ENCODE data around the gene ANXA6. TPM values are rescaled to one million over a fixed set of nuclear protein-coding genes. Genes with fewer than 3 reads are reported as not detected.
A peak's percentile ranks its signal among the peaks of the same experiment; 100 is the strongest.

The ANXA6 gene
- total RNA-seq, 2 donors from 2014 or later: 127 to 171 TPM

DNA sequence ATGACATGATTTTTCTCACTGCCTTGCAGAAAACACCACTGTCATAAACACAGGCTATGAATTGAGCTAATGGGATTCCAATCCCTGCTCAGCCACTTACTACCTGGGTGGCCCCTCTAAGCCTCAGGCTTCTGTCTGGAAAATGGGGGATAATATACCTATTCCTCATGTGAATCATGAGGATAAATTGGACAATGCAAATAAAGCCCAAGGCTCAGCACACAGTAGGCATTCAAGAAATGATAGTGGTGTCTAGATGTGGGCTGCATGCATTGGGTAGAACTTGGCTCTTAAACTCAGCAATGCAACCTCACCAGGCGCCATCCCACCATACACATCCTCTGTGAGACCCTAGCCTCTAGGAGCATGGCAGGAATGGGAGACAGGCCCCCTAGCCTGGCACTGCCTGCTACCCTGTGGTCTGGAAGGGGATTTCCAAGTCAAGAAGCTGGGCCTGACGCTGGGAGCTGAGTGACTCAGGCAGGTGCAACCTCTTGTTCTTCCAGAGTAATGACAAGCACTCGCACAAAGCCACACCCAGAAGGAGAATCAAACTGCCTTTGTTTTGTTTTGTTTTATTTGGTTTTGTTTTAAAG, 74.4 kb downstream of the ANXA6 start:
- peaks cover 78% of the 10 kb centered on the region for H3K4me1 Mint-ChIP-seq (ENCODE audit: low read depth)
- DNase-seq (peak; percentile 72 to 81), ATAC-seq (replicated peaks in 1 of 2) (peak; percentile 33 to 35)
- H3K9me3 Mint-ChIP-seq: no peaks in the 10 kb centered on the region
- H3K36me3 Mint-ChIP-seq (ENCODE audit: insufficient read depth in 2 of 2): peaks cover 24 to 29% of the 10 kb centered on the region in 2 donors
- H3K27me3 Mint-ChIP-seq (ENCODE audit: low read depth): no peaks in the 10 kb centered on the region
- peak overlapping the region; percentile 89 to 91 for H3K4me3 Mint-ChIP-seq
- peak overlapping the region; percentile 94 for H3K27ac Mint-ChIP-seq

DNA sequence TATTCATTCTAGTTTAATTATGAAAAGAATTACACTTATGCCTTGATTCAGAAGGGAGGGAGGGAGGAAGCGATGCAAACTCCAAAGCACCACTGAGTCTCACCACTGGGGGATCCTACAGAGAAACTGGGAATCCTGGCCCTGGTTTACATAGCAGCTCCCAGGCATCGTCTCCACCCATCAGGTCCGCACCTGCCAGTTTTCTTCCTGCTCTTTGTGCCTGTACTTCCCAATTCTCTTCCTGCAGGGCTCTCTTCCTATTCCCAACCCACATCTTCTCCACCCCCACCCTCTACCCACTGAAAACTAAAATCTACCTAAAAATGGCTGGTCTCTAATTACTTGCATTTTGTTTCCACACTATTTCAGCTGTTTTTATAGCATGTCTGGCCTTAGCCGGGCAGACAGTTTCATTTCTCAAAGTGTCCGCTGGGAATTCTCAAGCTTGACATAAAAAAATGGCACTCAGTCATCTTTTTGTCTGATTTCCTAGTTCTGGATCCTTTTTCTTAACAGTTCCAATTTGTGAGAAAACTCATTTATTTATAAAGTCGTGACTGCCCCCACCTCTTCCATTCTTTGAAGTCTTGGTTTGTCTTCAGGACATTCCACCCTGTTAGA, 75.2 kb downstream of the ANXA6 start:
- peaks cover 80% of the 10 kb centered on the region for H3K4me1 Mint-ChIP-seq (ENCODE audit: low read depth)
- H3K9me3 Mint-ChIP-seq: no peaks in the 10 kb centered on the region
- peak overlapping the region; percentile 93 for H3K27ac Mint-ChIP-seq
- no peaks in the 10 kb centered on the region for H3K27me3 Mint-ChIP-seq (ENCODE audit: low read depth)
- ATAC-seq (replicated peaks in 1 of 2): no peak
- peaks cover 31 to 36% of the 10 kb centered on the region in 2 donors for H3K36me3 Mint-ChIP-seq (ENCODE audit: insufficient read depth in 2 of 2)
- no peak for DNase-seq
- H3K4me3 Mint-ChIP-seq: peak overlapping the region; percentile 89 to 91

DNA sequence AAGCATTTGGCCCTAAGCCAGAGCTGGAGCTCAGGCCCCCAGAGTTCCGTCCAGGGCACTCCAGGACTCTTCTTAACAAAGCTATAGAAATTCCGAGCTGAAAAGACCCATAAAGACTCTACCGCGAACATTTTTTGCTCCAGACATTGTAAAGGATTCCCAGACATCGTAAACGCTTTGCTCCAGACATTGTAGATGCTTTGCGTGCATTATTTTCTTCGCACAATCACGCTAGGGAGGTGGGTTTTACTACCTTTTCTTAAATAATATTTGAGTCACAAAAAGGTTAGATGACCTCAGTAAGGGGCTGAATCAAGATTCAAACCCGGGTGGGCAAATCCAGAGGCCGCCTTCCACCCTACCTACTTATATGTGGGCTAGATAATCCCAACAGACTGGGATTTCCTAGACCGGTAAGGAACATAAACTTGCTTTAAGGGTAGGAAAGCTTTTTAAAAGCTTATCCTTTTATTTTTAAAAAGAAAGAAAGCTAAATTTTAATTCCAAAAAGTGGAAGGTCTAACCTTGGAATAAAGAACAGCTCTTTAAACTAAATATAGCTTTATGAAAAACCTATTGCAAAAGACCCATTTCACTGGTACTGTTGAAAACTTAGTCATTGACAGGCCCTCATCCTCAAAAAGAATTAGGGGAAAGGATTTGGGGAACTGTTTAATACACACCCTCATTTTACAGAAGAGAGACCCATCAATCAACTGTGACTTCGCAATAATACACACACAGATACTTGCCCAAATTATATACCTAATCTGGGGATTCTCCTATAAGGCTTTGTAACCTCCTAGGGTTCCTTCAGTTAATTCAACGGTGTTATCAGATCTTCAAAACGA, 75.9 kb downstream of the ANXA6 start:
- DNase-seq: no peak
- no peaks in the 10 kb centered on the region for H3K27me3 Mint-ChIP-seq (ENCODE audit: low read depth)
- H3K4me3 Mint-ChIP-seq: peak overlapping the region; percentile 89 to 91
- H3K9me3 Mint-ChIP-seq: no peaks in the 10 kb centered on the region
- H3K36me3 Mint-ChIP-seq (ENCODE audit: insufficient read depth in 2 of 2): peaks cover 38 to 43% of the 10 kb centered on the region in 2 donors
- peak overlapping the region; percentile 93 for H3K27ac Mint-ChIP-seq
- no peak for ATAC-seq (replicated peaks in 1 of 2)
- peaks cover 84% of the 10 kb centered on the region for H3K4me1 Mint-ChIP-seq (ENCODE audit: low read depth)

DNA sequence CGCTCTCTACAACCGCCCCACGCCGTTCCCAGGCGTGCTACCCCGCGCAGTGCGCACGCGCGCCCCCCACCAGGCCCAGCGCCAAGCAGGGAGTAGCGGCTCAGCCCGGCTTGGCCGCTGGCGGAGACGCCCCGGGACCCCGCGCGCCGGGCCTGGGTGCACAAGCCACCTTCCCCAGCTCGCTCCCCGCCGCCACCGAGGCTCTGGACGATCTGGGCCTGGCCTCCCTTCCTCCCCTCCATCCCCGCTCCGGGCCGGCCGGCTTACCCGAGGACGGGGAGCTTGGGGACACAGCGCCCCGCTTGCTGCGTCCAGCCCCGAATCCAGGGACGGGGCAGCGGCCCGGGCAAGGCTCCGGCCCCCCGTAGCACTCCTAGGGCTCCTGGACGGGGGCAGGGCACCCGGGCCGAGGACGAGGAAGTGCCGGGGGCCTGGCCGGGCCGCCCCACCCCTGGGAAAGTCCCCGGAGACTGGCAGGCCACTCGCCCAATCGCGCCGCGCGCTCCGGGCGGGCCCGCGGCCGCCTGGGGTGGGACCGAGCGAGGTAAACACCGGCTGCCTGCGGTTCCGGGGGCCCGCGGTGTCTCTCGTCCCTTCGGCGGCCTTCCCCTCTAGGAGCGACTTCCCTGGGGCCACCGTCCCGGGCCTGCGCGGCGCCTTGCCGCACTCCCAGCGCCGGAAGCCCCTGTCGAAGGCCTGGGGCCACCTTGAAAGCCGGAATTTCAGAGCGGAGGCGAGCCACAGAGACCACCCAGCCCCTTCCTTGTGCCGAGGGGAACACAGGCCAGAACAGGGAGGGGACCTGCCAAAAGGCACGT, 76.8 kb downstream of the ANXA6 start, which contains the start of gene TNIP1:
Gene TNIP1, minus strand, starts transcription at position 422 of the 818 bp plus-strand sequence. CDS start 15,939 bp downstream, outside the sequence.
- Mint-ChIP-seq H3K27ac (peak within 1 kb of the TSS; percentile 93), H3K27me3 (ENCODE audit: low read depth) (no peaks in the 10 kb centered on the region), H3K9me3 (no peaks in the 10 kb centered on the region), H3K4me3 (peak within 1 kb of the TSS; percentile 89 to 91), H3K4me1 (ENCODE audit: low read depth) (peaks cover 84% of the 10 kb centered on the region), H3K36me3 (ENCODE audit: insufficient read depth in 2 of 2) (peaks cover 44 to 47% of the 10 kb centered on the region in 2 donors)
- ATAC-seq (replicated peaks in 1 of 2): peak; percentile 76 to 78
- DNase-seq: peak; percentile 96 to 99

DNA sequence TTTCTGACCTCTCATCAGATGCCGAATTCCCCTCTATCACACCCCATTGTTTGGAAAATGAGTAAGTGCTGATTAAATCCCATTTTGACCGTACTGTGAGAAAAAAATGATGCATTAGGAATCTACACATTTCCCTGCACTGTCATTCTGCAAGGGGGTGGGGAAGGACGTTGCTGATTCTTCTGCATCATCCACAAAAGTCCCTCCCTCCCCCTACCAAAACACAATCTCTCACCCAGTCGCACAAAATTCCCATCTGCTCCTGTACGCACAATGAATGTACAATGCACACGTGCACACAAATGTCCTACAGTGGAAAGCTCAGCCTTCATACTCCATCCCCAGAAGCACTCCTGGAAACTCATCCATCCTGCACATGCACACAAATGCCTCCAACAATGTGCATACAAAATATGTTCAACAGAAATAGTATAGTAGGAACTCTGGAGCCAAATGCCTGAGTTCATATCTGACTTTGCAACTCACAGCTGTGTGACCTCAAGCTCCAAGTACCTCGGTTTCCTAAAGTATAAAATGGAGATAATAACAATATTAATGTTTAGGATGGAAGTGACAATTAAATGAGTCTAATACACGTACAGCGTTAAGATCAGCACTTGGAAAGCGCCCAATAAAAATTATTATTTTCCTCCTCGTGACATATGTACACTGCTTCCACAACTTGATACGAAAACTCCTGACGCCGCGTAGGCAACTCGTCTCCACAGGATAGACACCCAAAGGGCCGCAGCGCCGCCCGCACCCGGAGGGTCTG, 77.6 kb downstream of the ANXA6 start:
- peak; percentile 53 to 62 for DNase-seq
- Mint-ChIP-seq H3K4me1 (ENCODE audit: low read depth) (peaks cover 84% of the 10 kb centered on the region), H3K36me3 (ENCODE audit: insufficient read depth in 2 of 2) (peaks cover 42 to 51% of the 10 kb centered on the region in 2 donors), H3K27ac (peak overlapping the region; percentile 89), H3K27me3 (ENCODE audit: low read depth) (no peaks in the 10 kb centered on the region), H3K9me3 (no peaks in the 10 kb centered on the region), H3K4me3 (peak overlapping the region; percentile 89 to 91)
- ATAC-seq (replicated peaks in 1 of 2): peak in 1 of 2 donors; percentile 2

DNA sequence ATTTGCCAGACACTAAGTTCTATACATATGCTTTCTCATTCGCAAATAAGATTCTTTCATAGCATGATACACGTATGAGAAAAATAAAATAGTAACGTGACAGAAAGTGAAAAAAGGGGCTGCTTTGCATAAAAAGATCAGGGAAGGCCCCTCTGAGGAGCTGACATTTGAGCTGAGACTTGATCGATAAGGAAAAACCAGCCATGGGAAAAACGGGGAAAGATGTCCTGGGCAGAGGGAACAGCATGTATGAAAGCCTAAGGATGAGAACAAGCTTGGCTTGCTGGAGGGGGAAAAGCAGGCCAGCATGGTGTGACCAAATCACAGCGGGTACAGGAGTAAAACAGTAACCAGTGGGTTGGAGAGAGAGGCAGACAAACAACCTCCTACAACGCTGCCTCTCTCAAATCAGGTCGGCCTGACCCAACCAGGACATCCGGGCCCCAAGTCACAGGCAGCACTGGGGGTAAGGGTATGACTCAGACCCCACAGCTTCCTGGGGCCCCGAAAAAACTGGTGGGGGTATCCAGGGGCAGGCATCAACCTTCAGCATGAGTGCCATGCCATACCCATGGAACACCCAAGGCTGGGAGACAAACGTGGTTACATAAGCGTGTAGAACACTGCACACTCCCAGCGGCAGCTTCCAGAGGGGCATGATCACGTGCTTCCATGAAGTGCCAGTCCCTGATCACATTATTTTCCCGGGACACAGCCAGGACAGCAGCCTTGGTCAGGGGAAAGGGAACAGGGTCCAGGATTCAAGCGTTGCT, 78.9 kb downstream of the ANXA6 start:
- peaks cover 80% of the 10 kb centered on the region for H3K4me1 Mint-ChIP-seq (ENCODE audit: low read depth)
- peak overlapping the region; percentile 89 to 91 for H3K4me3 Mint-ChIP-seq
- H3K36me3 Mint-ChIP-seq (ENCODE audit: insufficient read depth in 2 of 2): peaks cover 41 to 54% of the 10 kb centered on the region in 2 donors
- no peaks in the 10 kb centered on the region for H3K27me3 Mint-ChIP-seq (ENCODE audit: low read depth)
- ATAC-seq (replicated peaks in 1 of 2) (peak; percentile 66 to 69), DNase-seq (peak; percentile 84 to 91)
- peak overlapping the region; percentile 89 for H3K27ac Mint-ChIP-seq
- H3K9me3 Mint-ChIP-seq: no peaks in the 10 kb centered on the region

DNA sequence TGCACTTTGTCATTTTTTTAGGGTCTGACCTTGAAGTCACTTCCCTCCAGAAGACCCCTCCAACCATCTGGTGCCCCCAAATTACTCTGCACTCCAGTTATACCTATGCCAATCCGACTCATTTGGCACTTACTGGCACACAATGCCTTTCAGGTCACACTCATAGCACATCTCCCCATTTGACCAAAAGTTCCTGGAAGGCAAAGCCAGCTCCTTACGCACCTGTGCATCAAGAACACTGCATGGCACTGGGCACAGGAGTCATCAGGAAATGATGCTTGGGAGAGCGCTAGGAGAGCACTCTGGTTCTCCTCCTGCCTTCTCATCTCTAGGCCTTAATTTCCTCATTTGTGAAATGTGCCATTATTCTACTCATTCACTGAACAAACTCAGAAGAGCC, 79.6 kb downstream of the ANXA6 start:
- peak overlapping the region; percentile 89 for H3K27ac Mint-ChIP-seq
- H3K9me3 Mint-ChIP-seq: no peaks in the 10 kb centered on the region
- DNase-seq (no peak), ATAC-seq (replicated peaks in 1 of 2) (peak in 1 of 2 donors; percentile 1)
- no peaks in the 10 kb centered on the region for H3K27me3 Mint-ChIP-seq (ENCODE audit: low read depth)
- H3K36me3 Mint-ChIP-seq (ENCODE audit: insufficient read depth in 2 of 2): peaks cover 44 to 60% of the 10 kb centered on the region in 2 donors
- peak overlapping the region; percentile 89 to 91 for H3K4me3 Mint-ChIP-seq
- peaks cover 77% of the 10 kb centered on the region for H3K4me1 Mint-ChIP-seq (ENCODE audit: low read depth)

DNA sequence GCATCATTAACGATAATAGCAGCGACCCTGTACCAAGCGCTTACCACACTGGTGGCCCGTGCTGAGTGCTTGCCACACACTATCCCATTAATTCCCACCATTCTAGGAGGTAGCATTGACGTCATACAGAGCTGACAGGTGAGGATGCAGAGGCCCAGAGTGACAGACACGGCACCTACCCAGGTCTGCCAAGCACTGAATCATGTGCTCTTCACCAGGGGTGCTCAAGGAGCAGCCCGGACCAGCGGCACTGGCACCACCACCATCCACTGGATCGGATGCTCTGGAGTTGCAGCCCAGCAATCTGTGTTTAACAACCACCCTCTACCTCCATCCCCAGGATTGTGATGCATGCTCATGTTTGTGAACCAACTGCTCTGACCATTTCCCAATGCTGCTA, 80.2 kb downstream of the ANXA6 start:
- Mint-ChIP-seq H3K27ac (peak overlapping the region; percentile 89), H3K9me3 (no peaks in the 10 kb centered on the region), H3K4me3 (peak overlapping the region; percentile 89 to 91), H3K4me1 (ENCODE audit: low read depth) (peaks cover 77% of the 10 kb centered on the region), H3K36me3 (ENCODE audit: insufficient read depth in 2 of 2) (peaks cover 41 to 59% of the 10 kb centered on the region in 2 donors), H3K27me3 (ENCODE audit: low read depth) (no peaks in the 10 kb centered on the region)
- ATAC-seq (replicated peaks in 1 of 2) (no peak), DNase-seq (no peak)

DNA sequence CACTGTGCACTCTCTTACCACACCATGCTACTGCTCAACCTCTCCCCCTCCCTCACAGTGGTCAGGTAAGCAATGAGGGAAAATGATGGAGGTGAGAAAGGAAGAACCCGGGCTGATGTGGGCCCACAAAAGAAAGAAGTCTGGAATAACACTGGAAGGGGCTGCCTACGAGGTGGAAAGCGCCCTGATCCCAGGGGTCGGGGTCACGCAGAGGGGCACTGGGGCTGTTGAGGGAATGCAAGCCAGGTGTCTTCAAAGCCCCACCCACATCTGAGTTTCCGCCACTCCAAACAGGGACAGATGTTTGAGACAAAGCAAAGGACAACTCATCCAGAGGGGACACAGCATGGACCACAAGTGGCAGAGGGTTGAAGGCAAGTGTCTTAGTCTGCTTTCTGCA, 81.0 kb downstream of the ANXA6 start:
- DNase-seq (no peak), ATAC-seq (replicated peaks in 1 of 2) (no peak)
- H3K4me3 Mint-ChIP-seq: peak overlapping the region; percentile 89 to 91
- H3K36me3 Mint-ChIP-seq (ENCODE audit: insufficient read depth in 2 of 2): peaks cover 38 to 59% of the 10 kb centered on the region in 2 donors
- H3K27ac Mint-ChIP-seq: peak overlapping the region; percentile 89
- H3K27me3 Mint-ChIP-seq (ENCODE audit: low read depth): no peaks in the 10 kb centered on the region
- peaks cover 79% of the 10 kb centered on the region for H3K4me1 Mint-ChIP-seq (ENCODE audit: low read depth)
- no peaks in the 10 kb centered on the region for H3K9me3 Mint-ChIP-seq

DNA sequence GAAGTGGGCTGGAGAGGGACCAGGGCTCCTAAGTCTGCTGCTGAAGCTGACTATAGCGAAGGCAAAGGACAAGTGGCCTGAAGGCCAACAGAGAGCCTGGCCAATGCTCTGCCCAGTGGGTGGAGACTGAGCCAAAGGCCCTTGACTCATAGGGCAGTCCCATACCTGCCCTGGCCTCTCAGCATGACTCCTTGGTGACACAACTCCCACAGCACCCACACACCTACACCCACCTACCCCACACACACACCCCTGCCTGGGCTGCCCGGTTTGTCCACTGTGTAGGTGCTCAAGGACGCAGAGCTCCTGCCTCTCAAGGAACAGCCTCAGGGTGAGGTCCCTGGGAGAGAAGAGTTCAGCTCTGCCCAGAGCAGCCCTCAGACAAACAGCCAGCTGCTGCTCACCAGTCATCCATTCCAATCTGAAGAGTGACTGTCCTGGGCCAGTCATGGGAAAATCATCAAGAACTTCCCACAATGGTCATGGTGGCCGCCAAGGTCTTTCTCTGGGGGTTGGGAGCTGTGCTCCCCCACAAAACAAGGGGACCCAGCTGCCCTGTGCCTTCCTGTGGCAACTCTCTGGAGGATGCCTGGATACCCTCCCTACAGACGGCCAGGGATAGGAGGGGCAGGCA, 81.8 kb downstream of the ANXA6 start:
- Mint-ChIP-seq H3K9me3 (no peaks in the 10 kb centered on the region), H3K27me3 (ENCODE audit: low read depth) (no peaks in the 10 kb centered on the region), H3K36me3 (ENCODE audit: insufficient read depth in 2 of 2) (peaks cover 38 to 58% of the 10 kb centered on the region in 2 donors), H3K4me3 (peak overlapping the region; percentile 89 to 91), H3K27ac (peak overlapping the region; percentile 89), H3K4me1 (ENCODE audit: low read depth) (peaks cover 87% of the 10 kb centered on the region)
- ATAC-seq (replicated peaks in 1 of 2): peak in 1 of 2 donors; percentile 18
- peak; percentile 41 to 53 for DNase-seq

DNA sequence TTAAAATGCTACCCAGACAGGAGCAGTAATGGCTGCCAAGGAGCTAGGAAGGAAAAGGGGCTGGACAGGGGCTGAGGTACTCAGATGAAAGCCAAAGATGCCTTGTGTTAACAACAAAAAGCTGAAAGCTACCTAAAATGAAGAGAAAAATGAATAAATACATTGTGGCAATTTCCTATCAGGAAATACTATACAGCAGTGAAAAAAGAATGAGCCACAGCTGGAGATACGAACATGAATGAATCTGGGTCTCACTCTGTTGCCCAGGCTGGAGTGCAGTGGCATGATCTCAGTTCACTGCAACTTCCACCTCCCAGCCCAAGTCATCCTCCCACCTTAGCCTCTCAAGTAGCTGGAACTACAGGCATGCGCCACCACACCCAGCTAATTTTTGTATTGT, 83.0 kb downstream of the ANXA6 start:
- DNase-seq (no peak), ATAC-seq (replicated peaks in 1 of 2) (no peak)
- H3K4me3 Mint-ChIP-seq: peak overlapping the region; percentile 39 to 54
- no peaks in the 10 kb centered on the region for H3K27me3 Mint-ChIP-seq (ENCODE audit: low read depth)
- peaks cover 33 to 52% of the 10 kb centered on the region in 2 donors for H3K36me3 Mint-ChIP-seq (ENCODE audit: insufficient read depth in 2 of 2)
- H3K9me3 Mint-ChIP-seq: no peaks in the 10 kb centered on the region
- peak overlapping the region; percentile 85 for H3K27ac Mint-ChIP-seq
- H3K4me1 Mint-ChIP-seq (ENCODE audit: low read depth): peaks cover 94% of the 10 kb centered on the region

Data from activated T-cell treated with anti-CD3 and anti-CD28 coated beads, Interleukin-2, amount 50 U/mL, for 72 hours (primary cell).